ENCODE results near the gene KRTAP5-5.
"Not testable (repeated sequence)": the region's sequence is repeated elsewhere in the genome, so short reads cannot be mapped to it uniquely, and the experiment has no call there.

Gene KRTAP5-5

GRCh38 chr11:1604711-1605110 lies 24.9 kb upstream of the KRTAP5-5 start:
- TF ChIP-seq SNAI2 (CRISPR knock-in tag; IDR thresholded peaks at IDR 0.05), result no peak
- TF ChIP-seq PPARA (CRISPR knock-in tag; IDR thresholded peaks at IDR 0.05; ENCODE audit: borderline replicate concordance), result no peak
- no peak for TF ChIP-seq ZNF8 (CRISPR knock-in tag; IDR thresholded peaks at IDR 0.05)
- TF ChIP-seq PATZ1 (CRISPR knock-in tag; IDR thresholded peaks at IDR 0.05; ENCODE audit: borderline replicate concordance), result no peak
- TF ChIP-seq CSRNP3 (CRISPR knock-in tag; IDR thresholded peaks at IDR 0.05), result no peak
- TF ChIP-seq ZFP30 (CRISPR knock-in tag; IDR thresholded peaks at IDR 0.05), result no peak
- no peak for TF ChIP-seq ZFP3 (CRISPR knock-in tag; IDR thresholded peaks at IDR 0.05)
- no peak for TF ChIP-seq TSHZ2 (CRISPR knock-in tag; IDR thresholded peaks at IDR 0.05)
- TF ChIP-seq ESRRG (CRISPR knock-in tag; IDR thresholded peaks at IDR 0.05), result no peak
- no peak for TF ChIP-seq ZNF70 (CRISPR knock-in tag; IDR thresholded peaks at IDR 0.05)
- TF ChIP-seq ISL1 (CRISPR knock-in tag; IDR thresholded peaks at IDR 0.05), result no peak
- TF ChIP-seq ZNF565 (CRISPR knock-in tag; conservative IDR thresholded peaks at IDR 0.05; ENCODE audit: low read depth), result no peak
- no peak for TF ChIP-seq TOX (CRISPR knock-in tag; IDR thresholded peaks at IDR 0.05; ENCODE audit: borderline replicate concordance)
- no peak for TF ChIP-seq CREB5 (CRISPR knock-in tag; IDR thresholded peaks at IDR 0.05; ENCODE audit: low read depth)
- no peak for TF ChIP-seq ZC3H10 (CRISPR knock-in tag; IDR thresholded peaks at IDR 0.05)
- TF ChIP-seq CSDC2 (CRISPR knock-in tag; IDR thresholded peaks at IDR 0.05), result no peak
- TF ChIP-seq OSR1 (CRISPR knock-in tag; IDR thresholded peaks at IDR 0.05), result no peak
- no peak for TF ChIP-seq TCF4 (CRISPR knock-in tag; IDR thresholded peaks at IDR 0.05; ENCODE audit: borderline replicate concordance)
- no peak for TF ChIP-seq BACH2 (CRISPR knock-in tag; IDR thresholded peaks at IDR 0.05; ENCODE audit: borderline replicate concordance)
- ATAC-seq, result no peak

- ATAC-seq, result not testable (repeated sequence)
These were observed 23.7 kb upstream of the KRTAP5-5 start for GRCh38 chr11:1605923-1606322.

- not testable (repeated sequence) for ATAC-seq
These were observed 22.3 kb upstream of the KRTAP5-5 start for GRCh38 chr11:1607156-1607845.

- ATAC-seq, result not testable (repeated sequence)
These were observed 21.7 kb upstream of the KRTAP5-5 start for GRCh38 chr11:1607901-1608300.

GRCh38 chr11:1608363-1608762 lies 21.2 kb upstream of the KRTAP5-5 start, which contains the start of gene KRTAP5-3:
Gene KRTAP5-3 (minus strand): TSS chr11:1608463. CDS start chr11:1608385, 78 bp downstream.
- ATAC-seq, result no peak
- TF ChIP-seq ARNTL (CRISPR knock-in tag; IDR thresholded peaks at IDR 0.05; ENCODE audit: borderline replicate concordance, low read depth) (no peak), PATZ1 (CRISPR knock-in tag; IDR thresholded peaks at IDR 0.05; ENCODE audit: borderline replicate concordance) (no peak), BACH2 (CRISPR knock-in tag; IDR thresholded peaks at IDR 0.05; ENCODE audit: borderline replicate concordance) (no peak), ZNF565 (CRISPR knock-in tag; conservative IDR thresholded peaks at IDR 0.05; ENCODE audit: low read depth) (no peak), CSDC2 (CRISPR knock-in tag; IDR thresholded peaks at IDR 0.05) (no peak), ZC3H10 (CRISPR knock-in tag; IDR thresholded peaks at IDR 0.05) (no peak), ZNF70 (CRISPR knock-in tag; IDR thresholded peaks at IDR 0.05) (no peak), CREB5 (CRISPR knock-in tag; IDR thresholded peaks at IDR 0.05; ENCODE audit: low read depth) (no peak), RARB (CRISPR knock-in tag; IDR thresholded peaks at IDR 0.05) (no peak), ZNF8 (CRISPR knock-in tag; IDR thresholded peaks at IDR 0.05) (no peak), ZFP30 (CRISPR knock-in tag; IDR thresholded peaks at IDR 0.05) (no peak), ISL1 (CRISPR knock-in tag; IDR thresholded peaks at IDR 0.05) (no peak), TCF4 (CRISPR knock-in tag; IDR thresholded peaks at IDR 0.05; ENCODE audit: borderline replicate concordance) (no peak)

All from SK-N-SH treated with all-trans-retinoic acid at 6 μM for 48 hours (cell line).